Measurements from ENCODE around the gene HLX. TPM values are rescaled to one million over a fixed set of nuclear protein-coding genes. Genes with fewer than 3 reads are reported as not detected.

Gene HLX
- total and polyA plus RNA-seq, 9 of the 15 experiments (the other 6 are each of a cell fraction or from before 2014, with no cell fraction given) = 0.10 to 3.0 (median 1.6) TPM

- TF ChIP-seq REST (IDR thresholded peaks at IDR 0.05; ENCODE audit: borderline replicate concordance) (peak; percentile 76), REST (CRISPR knock-in tag; IDR thresholded peaks at IDR 0.05; ENCODE audit: low read depth) (no peak), HMG20A (CRISPR knock-in tag; conservative IDR thresholded peaks at IDR 0.05) (no peak), ZNF584 (CRISPR knock-in tag; IDR thresholded peaks at IDR 0.05; ENCODE audit: low read depth) (no peak), IRF2 (CRISPR knock-in tag; IDR thresholded peaks at IDR 0.05) (no peak), ARID2 (IDR thresholded peaks at IDR 0.05) (no peak), RAD21 (CRISPR knock-in tag; conservative IDR thresholded peaks at IDR 0.05 in 1 of 2, IDR thresholded peaks at IDR 0.05 in 1 of 2) (peak; percentile 83 to 87), NR1H2 (CRISPR knock-in tag; IDR thresholded peaks at IDR 0.05) (no peak), ZNF165 (CRISPR knock-in tag; IDR thresholded peaks at IDR 0.05; ENCODE audit: borderline replicate concordance) (no peak), XRCC5 (IDR thresholded peaks at IDR 0.05; ENCODE audit: low read depth, low read length) (no peak), RFX5 (IDR thresholded peaks at IDR 0.05; ENCODE audit: low read depth, low read length) (no peak), RNF219 (CRISPR knock-in tag; IDR thresholded peaks at IDR 0.05) (no peak), MCM3 (IDR thresholded peaks at IDR 0.05) (no peak), SMC3 (conservative IDR thresholded peaks at IDR 0.05; ENCODE audit: insufficient read depth, low read depth, low read length) (peak; percentile 50; the same call in 1 of the 2 replicates), PML (IDR thresholded peaks at IDR 0.05; ENCODE audit: low read length) (no peak)
Observed at GRCh38 chr1:220873868-220874655, 5.2 kb upstream of the HLX start (continued).

All from K562 (cell line).